K562 (cell line): ENCODE data around the gene CACNA1I. TPM values are rescaled to one million over a fixed set of nuclear protein-coding genes. Genes with fewer than 3 reads are reported as not detected.

ENCODE experiments used
- ATAC-seq: fragments of 200-7000 bp; cut with Tn5 transposase; 3 replicates; pipeline ENCODE4 v1.9.1; 2020; ENCODE audit warnings: moderate library complexity
- BruUV-seq: library from RNA; stranded (reverse); fragments of 400-500 nt; replicated peaks from 2 replicates; lab custom pipeline; 2021; lab: Mats Ljungman, UMichigan
- CTCF ChIA-PET: fragments of 300-600 bp; formaldehyde crosslinking; extraction: SDS; loops from one replicate; lab custom pipeline; 2021; ENCODE audit warnings: low intra/inter-chr PET ratio; lab: Yijun Ruan, JAX
- POLR2A ChIA-PET: fragments of 300-600, 350-650 bp; sonication (Branson Sonifier 250); formaldehyde crosslinking; extraction: SDS; loops from one replicate; lab custom pipeline; 2021; ENCODE audit warnings: antibody characterized with exemption, inconsistent platforms; lab: Yijun Ruan, JAX
- DNase-seq, 4 experiments: peaks; one replicate each; pipeline versions ENCODE4 v3.0.0 to v3.0.0-alpha.2; 2011 to 2018; ENCODE audit warnings: low spot score in 3 of 4, mixed read lengths in 3 of 4; ENCODE audit errors: extremely low read depth in 1 of 4
- FAIRE-seq: peaks from 2 replicates; lab custom pipeline; 2011; peaks lifted over from hg19 to GRCh38; lab: Jason Lieb, UNC
- H2AFZ ChIP-seq: 2 replicates; pipeline ENCODE4 v1.6.0; 2011; ENCODE audit warnings: low read depth, low read length, control low read depth, inconsistent platforms
- H3K27ac ChIP-seq: fragments of 200-600 bp; 3 replicates; pipeline ENCODE4 v1.8.0; 2011; ENCODE audit warnings: low read depth, mild to moderate bottlenecking, control low read depth, inconsistent platforms, low read length, moderate library complexity, mixed read lengths; ENCODE audit errors: extremely low read depth
- H3K27me3 ChIP-seq, 2 experiments: fragments of 300-600 bp in 1 of 2; 2 replicates in 1 of 2; 3 replicates in 1 of 2; pipeline versions ENCODE4 v1.6.0 to v1.8.0; 2011; ENCODE audit warnings: inconsistent platforms in 2 of 2, low read length in 2 of 2, mild to moderate bottlenecking in 1 of 2, mixed read lengths in 1 of 2, moderate library complexity in 1 of 2; ENCODE audit not compliant: control insufficient read depth in 2 of 2, insufficient read depth in 2 of 2
- H3K36me3 ChIP-seq: fragments of 300-600 bp; 3 replicates; pipeline ENCODE4 v1.8.0; 2011; ENCODE audit warnings: mild to moderate bottlenecking, low read length, inconsistent platforms; ENCODE audit not compliant: control insufficient read depth, insufficient read depth
- H3K4me1 ChIP-seq, 2 experiments: fragments of 200-600 bp in 1 of 2; replicated peaks in 1 of 2; 2 replicates in 1 of 2; 3 replicates in 1 of 2; pipeline versions ENCODE4 v1.5.1 to v1.8.0; 2011; ENCODE audit warnings: inconsistent platforms in 2 of 2, low read length in 2 of 2, mild to moderate bottlenecking in 1 of 2, mixed read lengths in 1 of 2, moderate library complexity in 1 of 2; ENCODE audit not compliant: control insufficient read depth in 2 of 2, insufficient read depth in 2 of 2
- H3K4me2 ChIP-seq: 2 replicates; pipeline ENCODE4 v1.6.1; 2011; ENCODE audit warnings: low read length, control low read depth, inconsistent platforms, mixed read lengths; ENCODE audit not compliant: insufficient read depth
- H3K4me3 ChIP-seq: fragments of 200-600 bp; sonication (generic), shearing (Covaris generic); 2 replicates; pipeline ENCODE4 v1.5.1; 2016; ENCODE audit warnings: control low read depth, inconsistent platforms
- H3K79me2 ChIP-seq: fragments of 200-600 bp; 3 replicates; pipeline ENCODE4 v1.8.0; 2011; ENCODE audit warnings: low read length, inconsistent platforms; ENCODE audit not compliant: control insufficient read depth, insufficient read depth
- H3K9ac ChIP-seq, 2 experiments: 2 replicates each; pipeline versions ENCODE4 v1.6.0 to v1.6.1; 2011; ENCODE audit warnings: low read depth in 2 of 2, low read length in 2 of 2, control low read depth in 1 of 2, inconsistent platforms in 1 of 2, mild to moderate bottlenecking in 1 of 2, mixed read lengths in 1 of 2; ENCODE audit not compliant: insufficient read depth in 1 of 2
- H3K9me1 ChIP-seq: one replicate; pipeline ENCODE4 v1.6.0; 2011; ENCODE audit warnings: inconsistent platforms, mild to moderate bottlenecking, low read length, moderate library complexity; ENCODE audit not compliant: control insufficient read depth, insufficient read depth
- H3K9me3 ChIP-seq: replicated peaks from 2 replicates; pipeline ENCODE4 v1.5.1; 2011; ENCODE audit warnings: low read depth, low read length, inconsistent platforms; ENCODE audit not compliant: control insufficient read depth, insufficient read depth
- H4K20me1 ChIP-seq: replicated peaks from 2 replicates; pipeline ENCODE4 v1.6.1; 2011; ENCODE audit warnings: low read length, inconsistent platforms, mixed read lengths; ENCODE audit not compliant: control insufficient read depth, insufficient read depth
- ARID1B ChIP-seq: fragments of 450-650 bp; IDR thresholded peaks from 2 replicates; pipeline ENCODE4 v1.6.1; 2016; ENCODE audit warnings: antibody characterized with exemption, mild to moderate bottlenecking, inconsistent platforms
- BCOR ChIP-seq: fragments of 450-650 bp; IDR thresholded peaks from 2 replicates; pipeline ENCODE4 v1.6.1; 2016
- MLX ChIP-seq, 2 experiments: fragments of 450-650 bp in 1 of 2; sonication (generic) in 1 of 2; formaldehyde crosslinking; conservative IDR thresholded peaks; 2 replicates each; pipeline versions ENCODE4 v1.4.0 to v1.8.1; 2020 to 2022; ENCODE audit warnings: mild to moderate bottlenecking in 1 of 2, missing genetic modification reagents in 1 of 2
- TCFL5 ChIP-seq: fragments of 250-450 bp; sonication (Bioruptor Pico); conservative IDR thresholded peaks from 2 replicates; pipeline ENCODE4 v1.6.1; 2021; ENCODE audit warnings: mild to moderate bottlenecking, moderate library complexity, matching md5 sums
- ZBTB5 ChIP-seq: fragments of 450-650 bp; IDR thresholded peaks from 2 replicates; pipeline ENCODE4 v1.6.1; 2017; ENCODE audit warnings: antibody characterized with exemption
- ZFP91 ChIP-seq: sonication (generic); formaldehyde crosslinking; IDR thresholded peaks from 2 replicates; pipeline ENCODE4 v1.8.0; 2022; ENCODE audit warnings: mild to moderate bottlenecking, missing genetic modification reagents
- ZNF583 ChIP-seq: fragments of 250-450 bp; sonication (Bioruptor Pico); IDR thresholded peaks from 2 replicates; pipeline ENCODE4 v1.4.0; 2020
- WGBS: fragments of 100-300 bp; shearing (Covaris generic); methylation state at CpG from one replicate; pipeline ENCODE4 v1.1.6; 2016; ENCODE audit warnings: low coverage, mixed read lengths; ENCODE audit not compliant: insufficient coverage; ENCODE audit errors: missing lambda C conversion rate; 5-methylcytosine and 5-hydroxymethylcytosine counted together
- in situ Hi-C: fragments of 300-500 bp; cut with MboI; formaldehyde crosslinking; loops from 4 replicates; pipeline ENCODE4 v1.15.0; 2018; ENCODE audit warnings: inconsistent platforms, mixed read lengths
- intact Hi-C: fragments of 100-400 bp; cut with micrococcal nuclease; formaldehyde crosslinking; loops from 2 replicates; pipeline ENCODE4 v1.14.2; 2022
- polyA plus RNA-seq, 8 experiments: library from polyadenylated mRNA; depleted of rRNA in 4 of 8; stranded (reverse) in 5 of 8; unstranded in 3 of 8; fragments of >200 nt; fragmentation: Nextera tagmentation in 2 of 8; fragmentation: Illumina TruSeq in 1 of 8; extraction: Ambion mirVana in 2 of 8; extraction: Trizol in 1 of 8; gene quantifications; 2 replicates each; pipeline versions ENCODE4 v1.2.1 to v1.2.3, GENCODE V29; 2011 to 2014; ENCODE audit warnings: inconsistent platforms in 1 of 8, missing spikeins in 1 of 8
- total RNA-seq, 7 experiments: library from RNA; depleted of rRNA in 6 of 7; stranded (reverse); fragments of >200 nt in 6 of 7; fragmentation: Illumina TruSeq in 2 of 7; extraction: Trizol in 2 of 7; gene quantifications; 2 replicates each; pipeline versions ENCODE4 v1.2.1 to v1.2.3, GENCODE V29; 2011 to 2021; ENCODE audit warnings: low replicate concordance in 1 of 7

CACNA1I gene
- total and polyA plus RNA-seq, 9 of the 15 experiments (the other 6 are each of a cell fraction or from before 2014, with no cell fraction given): 0.01 to 0.79 (median 0.32) TPM; not detected in 1

- DNase-seq (no peak), FAIRE-seq (no peak), ATAC-seq (no peak)
- Histone ChIP-seq H3K27ac (no peak overlapping the region), H3K27me3 (no peaks in the 10 kb centered on the region), H3K4me3 (no peak overlapping the region), H3K9ac (no peak overlapping the region), H4K20me1 (no peaks in the 10 kb centered on the region), H2AFZ (no peak overlapping the region), H3K79me2 (no peaks in the 10 kb centered on the region), H3K4me2 (no peak overlapping the region), H3K4me1 (peaks cover 0 to 24% of the 10 kb centered on the region in 2 experiments; a peak in 3 of 5 replicates), H3K9me1 (peaks cover 2% of the 10 kb centered on the region), H3K9me3 (no peaks in the 10 kb centered on the region), H3K36me3 (no peaks in the 10 kb centered on the region)
- no TSS peak for BruUV-seq
- WGBS: 10% methylated on average over 3 of the region's 6 CpGs
- intact Hi-C loops (no loop called here), in situ Hi-C loops (no loop called here)
- ChIA-PET POLR2A (interaction anchor here (0.6 kb wide), 2 partner anchors 320 to 392 kb away, joined by 3 read pairs; no protein-coding TSS in a partner anchor), CTCF (no interaction called here)
- no peak for TF ChIP-seq ZNF583 (CRISPR knock-in tag)
- no peak for TF ChIP-seq ZFP91 (CRISPR knock-in tag)
- TF ChIP-seq ARID1B: no peak
- TF ChIP-seq ZBTB5: no peak
- TF ChIP-seq TCFL5 (CRISPR knock-in tag): no peak
- TF ChIP-seq BCOR: no peak
- TF ChIP-seq MLX (CRISPR knock-in tag; conservative IDR thresholded peaks at IDR 0.05): no peak
Measured at GRCh38 chr22:39593931-39594285, 23.4 kb downstream of the CACNA1I start.
